ENCODE data around the gene ZNF511. TPM values are rescaled to one million over a fixed set of nuclear protein-coding genes. Genes with fewer than 3 reads are reported as not detected.

The ZNF511 gene
- total RNA-seq, 1 experiment from 2014 or later = 69.6 TPM

- CTCF ChIA-PET = interaction anchor here (0.6 to 1.9 kb wide), 9 partner anchors 15 to 1351 kb away, joined by 3 to 25 read pairs (median 5); partner anchors contain the start of gene CALY
- Mint-ChIP-seq H3K27me3 (ENCODE audit: low read depth) (peaks cover 2% of the 10 kb centered on the region; the same call in 1 of the 2 replicates), H3K4me3 (no peak overlapping the region), H3K27ac (no peak overlapping the region), H3K36me3 (no peaks in the 10 kb centered on the region), H3K4me1 (peaks cover 4% of the 10 kb centered on the region), H3K9me3 (no peaks in the 10 kb centered on the region)
- POLR2A ChIA-PET = interaction anchor here (0.7 kb wide), 1 partner anchor 73 kb away, joined by 3 read pairs; no protein-coding TSS in a partner anchor
- ATAC-seq = peak; percentile 44
- DNase-seq (ENCODE audit: low spot score) = peak; percentile 59
- no peak for TF ChIP-seq ZNF263 (CRISPR knock-in tag; IDR thresholded peaks at IDR 0.05; ENCODE audit: low read depth)
- no peak for TF ChIP-seq ZBTB43 (CRISPR knock-in tag; IDR thresholded peaks at IDR 0.05)
- TF ChIP-seq MYBL2 (CRISPR knock-in tag; IDR thresholded peaks at IDR 0.05) = no peak
- TF ChIP-seq JAZF1 (CRISPR knock-in tag; IDR thresholded peaks at IDR 0.05) = no peak
- TF ChIP-seq, protein P1, sequence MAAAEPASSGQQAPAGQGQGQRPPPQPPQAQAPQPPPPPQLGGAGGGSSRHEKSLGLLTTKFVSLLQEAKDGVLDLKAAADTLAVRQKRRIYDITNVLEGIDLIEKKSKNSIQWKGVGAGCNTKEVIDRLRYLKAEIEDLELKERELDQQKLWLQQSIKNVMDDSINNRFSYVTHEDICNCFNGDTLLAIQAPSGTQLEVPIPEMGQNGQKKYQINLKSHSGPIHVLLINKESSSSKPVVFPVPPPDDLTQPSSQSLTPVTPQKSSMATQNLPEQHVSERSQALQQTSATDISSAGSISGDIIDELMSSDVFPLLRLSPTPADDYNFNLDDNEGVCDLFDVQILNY (CRISPR knock-in tag; IDR thresholded peaks at IDR 0.05) = no peak
- TF ChIP-seq CBFB (CRISPR knock-in tag; IDR thresholded peaks at IDR 0.05; ENCODE audit: low read depth) = 0 out of 2 replicates have a peak, but pooled peaks have one; percentile 23
- TF ChIP-seq AFF4 (CRISPR knock-in tag; IDR thresholded peaks at IDR 0.05; ENCODE audit: borderline replicate concordance) = 0 out of 2 replicates have a peak, but pooled peaks have one; percentile 49
- TF ChIP-seq ZNF416 (CRISPR knock-in tag; IDR thresholded peaks at IDR 0.05) = no peak; the same call in 1 of the 2 replicates
- TF ChIP-seq STAT6 (CRISPR knock-in tag; conservative IDR thresholded peaks at IDR 0.05; ENCODE audit: low read depth) = 0 out of 2 replicates have a peak, but pooled peaks have one; percentile 24
- TF ChIP-seq RORB (CRISPR knock-in tag; IDR thresholded peaks at IDR 0.05) = no peak
- TF ChIP-seq NR3C1 (CRISPR knock-in tag; conservative IDR thresholded peaks at IDR 0.05; ENCODE audit: low read depth) = 0 out of 2 replicates have a peak, but pooled peaks have one; percentile 36
Measured at GRCh38 chr10:133351408-133352318, 42.9 kb downstream of the ZNF511 start.

GRCh38 chr10:133353202-133353959 lies 44.7 kb downstream of the ZNF511 start:
- CTCF ChIA-PET = interaction anchor here (0.7 to 1.8 kb wide), 5 partner anchors 24 to 86 kb away, joined by 3 to 14 read pairs (median 3); no protein-coding TSS in a partner anchor
- Mint-ChIP-seq H3K4me1 (no peaks in the 10 kb centered on the region), H3K36me3 (no peaks in the 10 kb centered on the region)
- TF ChIP-seq E2F4 (CRISPR knock-in tag; IDR thresholded peaks at IDR 0.05; ENCODE audit: borderline replicate concordance, low read depth) (no peak), ELF4 (CRISPR knock-in tag; IDR thresholded peaks at IDR 0.05; ENCODE audit: low read depth) (no peak), ZNF219 (CRISPR knock-in tag; IDR thresholded peaks at IDR 0.05; ENCODE audit: borderline replicate concordance) (no peak), ZNF416 (CRISPR knock-in tag; IDR thresholded peaks at IDR 0.05) (no peak), TEAD4 (CRISPR knock-in tag; IDR thresholded peaks at IDR 0.05) (no peak), EMX1 (CRISPR knock-in tag; IDR thresholded peaks at IDR 0.05) (no peak), ZNF671 (CRISPR knock-in tag; IDR thresholded peaks at IDR 0.05) (no peak), NFE2L1 (CRISPR knock-in tag; IDR thresholded peaks at IDR 0.05) (no peak)
- TF ChIP-seq, protein P2, sequence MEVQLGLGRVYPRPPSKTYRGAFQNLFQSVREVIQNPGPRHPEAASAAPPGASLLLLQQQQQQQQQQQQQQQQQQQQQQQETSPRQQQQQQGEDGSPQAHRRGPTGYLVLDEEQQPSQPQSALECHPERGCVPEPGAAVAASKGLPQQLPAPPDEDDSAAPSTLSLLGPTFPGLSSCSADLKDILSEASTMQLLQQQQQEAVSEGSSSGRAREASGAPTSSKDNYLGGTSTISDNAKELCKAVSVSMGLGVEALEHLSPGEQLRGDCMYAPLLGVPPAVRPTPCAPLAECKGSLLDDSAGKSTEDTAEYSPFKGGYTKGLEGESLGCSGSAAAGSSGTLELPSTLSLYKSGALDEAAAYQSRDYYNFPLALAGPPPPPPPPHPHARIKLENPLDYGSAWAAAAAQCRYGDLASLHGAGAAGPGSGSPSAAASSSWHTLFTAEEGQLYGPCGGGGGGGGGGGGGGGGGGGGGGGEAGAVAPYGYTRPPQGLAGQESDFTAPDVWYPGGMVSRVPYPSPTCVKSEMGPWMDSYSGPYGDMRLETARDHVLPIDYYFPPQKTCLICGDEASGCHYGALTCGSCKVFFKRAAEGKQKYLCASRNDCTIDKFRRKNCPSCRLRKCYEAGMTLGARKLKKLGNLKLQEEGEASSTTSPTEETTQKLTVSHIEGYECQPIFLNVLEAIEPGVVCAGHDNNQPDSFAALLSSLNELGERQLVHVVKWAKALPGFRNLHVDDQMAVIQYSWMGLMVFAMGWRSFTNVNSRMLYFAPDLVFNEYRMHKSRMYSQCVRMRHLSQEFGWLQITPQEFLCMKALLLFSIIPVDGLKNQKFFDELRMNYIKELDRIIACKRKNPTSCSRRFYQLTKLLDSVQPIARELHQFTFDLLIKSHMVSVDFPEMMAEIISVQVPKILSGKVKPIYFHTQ (CRISPR knock-in tag; IDR thresholded peaks at IDR 0.05) = no peak

More at GRCh38 chr10:133353202-133353959, 44.7 kb downstream of the ZNF511 start:
- Mint-ChIP-seq H3K4me3 (no peak overlapping the region), H3K27me3 (ENCODE audit: low read depth) (peaks cover 2% of the 10 kb centered on the region; the same call in 1 of the 2 replicates), H3K9me3 (no peaks in the 10 kb centered on the region), H3K27ac (no peak overlapping the region)
- POLR2A ChIA-PET = interaction anchor here (0.8 kb wide), 1 partner anchor 20 kb away, joined by 3 read pairs; no protein-coding TSS in a partner anchor
- ATAC-seq = no peak
- DNase-seq (ENCODE audit: low spot score) = no peak
